ENCODE measurements around the gene NOXA1. TPM values are rescaled to one million over a fixed set of nuclear protein-coding genes. Genes with fewer than 3 reads are reported as not detected.

Gene NOXA1
- total RNA-seq, 1 experiment from 2014 or later: 8.2 TPM

- intact Hi-C loops (cut with micrococcal nuclease): loop anchor here (10.0 kb wide), 1 partner anchor 78 kb away; no protein-coding TSS in a partner anchor
- Mint-ChIP-seq H3K36me3 (ENCODE audit: insufficient read depth, unreplicated experiment) (no peaks in the 10 kb centered on the region), H3K27ac (ENCODE audit: low read depth, unreplicated experiment) (peak overlapping the region; percentile 43), H3K4me1 (ENCODE audit: insufficient read depth, unreplicated experiment) (peaks cover 11% of the 10 kb centered on the region), H3K4me3 (ENCODE audit: unreplicated experiment) (no peak overlapping the region), H3K9me3 (ENCODE audit: unreplicated experiment) (no peaks in the 10 kb centered on the region), H3K27me3 (ENCODE audit: insufficient read depth, unreplicated experiment) (no peaks in the 10 kb centered on the region)
- TF ChIP-seq, protein P1, sequence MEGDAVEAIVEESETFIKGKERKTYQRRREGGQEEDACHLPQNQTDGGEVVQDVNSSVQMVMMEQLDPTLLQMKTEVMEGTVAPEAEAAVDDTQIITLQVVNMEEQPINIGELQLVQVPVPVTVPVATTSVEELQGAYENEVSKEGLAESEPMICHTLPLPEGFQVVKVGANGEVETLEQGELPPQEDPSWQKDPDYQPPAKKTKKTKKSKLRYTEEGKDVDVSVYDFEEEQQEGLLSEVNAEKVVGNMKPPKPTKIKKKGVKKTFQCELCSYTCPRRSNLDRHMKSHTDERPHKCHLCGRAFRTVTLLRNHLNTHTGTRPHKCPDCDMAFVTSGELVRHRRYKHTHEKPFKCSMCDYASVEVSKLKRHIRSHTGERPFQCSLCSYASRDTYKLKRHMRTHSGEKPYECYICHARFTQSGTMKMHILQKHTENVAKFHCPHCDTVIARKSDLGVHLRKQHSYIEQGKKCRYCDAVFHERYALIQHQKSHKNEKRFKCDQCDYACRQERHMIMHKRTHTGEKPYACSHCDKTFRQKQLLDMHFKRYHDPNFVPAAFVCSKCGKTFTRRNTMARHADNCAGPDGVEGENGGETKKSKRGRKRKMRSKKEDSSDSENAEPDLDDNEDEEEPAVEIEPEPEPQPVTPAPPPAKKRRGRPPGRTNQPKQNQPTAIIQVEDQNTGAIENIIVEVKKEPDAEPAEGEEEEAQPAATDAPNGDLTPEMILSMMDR (IDR thresholded peaks at IDR 0.05; ENCODE audit: unreplicated experiment): no peak
- ChIA-PET CTCF (interaction anchor here (0.5 to 5.4 kb wide), 6 partner anchors 12 to 160 kb away, joined by 3 to 36 read pairs (median 3); partner anchors contain the start of genes EXD3, NOXA1 and NSMF), POLR2A (interaction anchor here (0.8 to 1.5 kb wide), 3 partner anchors 9 to 35 kb away, joined by 3 to 5 read pairs (median 3); partner anchors contain the start of genes EXD3 and NOXA1)
- DNase-seq (ENCODE audit: unreplicated experiment): no peak
- BruUV-seq (replicated peaks): no TSS peak
Measured at GRCh38 chr9:137446851-137447471, 23.8 kb downstream of the NOXA1 start.

- intact Hi-C loops (cut with micrococcal nuclease): loop anchor here (10.0 kb wide), 1 partner anchor 77 kb away; no protein-coding TSS in a partner anchor
- no peak overlapping the region for H3K4me3 Mint-ChIP-seq (ENCODE audit: unreplicated experiment)
- CTCF ChIA-PET: interaction anchor here (0.6 to 1.0 kb wide), 3 partner anchors 18 to 161 kb away, joined by 3 read pairs; no protein-coding TSS in a partner anchor
- TF ChIP-seq, protein P1 (IDR thresholded peaks at IDR 0.05; ENCODE audit: unreplicated experiment): no peak
- BruUV-seq (replicated peaks): TSS peak; percentile 26
- H3K36me3 Mint-ChIP-seq (ENCODE audit: insufficient read depth, unreplicated experiment): no peaks in the 10 kb centered on the region
- H3K9me3 Mint-ChIP-seq (ENCODE audit: unreplicated experiment): no peaks in the 10 kb centered on the region
- no peak overlapping the region for H3K27ac Mint-ChIP-seq (ENCODE audit: low read depth, unreplicated experiment)
- POLR2A ChIA-PET: no interaction called here
- H3K27me3 Mint-ChIP-seq (ENCODE audit: insufficient read depth, unreplicated experiment): no peaks in the 10 kb centered on the region
- H3K4me1 Mint-ChIP-seq (ENCODE audit: insufficient read depth, unreplicated experiment): peaks cover 11% of the 10 kb centered on the region
- no peak for DNase-seq (ENCODE audit: unreplicated experiment)
Measured at GRCh38 chr9:137447722-137448601, 24.8 kb downstream of the NOXA1 start.

DNA sequence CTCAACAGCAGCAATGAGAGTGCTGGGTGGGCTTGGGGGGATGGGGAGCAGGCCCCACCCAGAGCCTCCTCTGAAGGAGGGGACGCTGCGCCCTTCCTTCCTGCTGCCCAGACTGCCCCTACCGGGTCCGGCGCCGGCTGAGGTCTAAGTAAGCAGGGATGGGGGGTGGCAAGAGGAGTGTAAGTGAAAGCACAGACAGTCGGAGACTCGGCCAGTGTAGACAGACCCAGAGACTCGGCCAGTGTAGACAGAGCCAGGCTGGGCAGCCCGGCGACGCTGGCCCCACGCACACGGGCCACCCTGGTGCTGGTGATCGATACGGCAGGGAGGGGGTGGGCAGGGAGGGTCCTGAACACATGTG, 25.4 kb downstream of the NOXA1 start:
- Mint-ChIP-seq H3K4me3 (ENCODE audit: unreplicated experiment) (no peak overlapping the region), H3K27ac (ENCODE audit: low read depth, unreplicated experiment) (no peak overlapping the region), H3K4me1 (ENCODE audit: insufficient read depth, unreplicated experiment) (peaks cover 11% of the 10 kb centered on the region), H3K36me3 (ENCODE audit: insufficient read depth, unreplicated experiment) (no peaks in the 10 kb centered on the region), H3K9me3 (ENCODE audit: unreplicated experiment) (no peaks in the 10 kb centered on the region), H3K27me3 (ENCODE audit: insufficient read depth, unreplicated experiment) (no peaks in the 10 kb centered on the region)
- TF ChIP-seq, protein P1 (IDR thresholded peaks at IDR 0.05; ENCODE audit: unreplicated experiment): no peak
- intact Hi-C loops (cut with micrococcal nuclease): loop anchor here (10.0 kb wide), 1 partner anchor 76 kb away; no protein-coding TSS in a partner anchor
- ChIA-PET POLR2A (no interaction called here), CTCF (no interaction called here)
- no TSS peak for BruUV-seq (replicated peaks)
- no peak for DNase-seq (ENCODE audit: unreplicated experiment)

Measured in MCF 10A (cell line).